ENCODE results near the gene DDIAS. TPM values are rescaled to one million over a fixed set of nuclear protein-coding genes. Genes with fewer than 3 reads are reported as not detected.
"Not testable (repeated sequence)": the region's sequence is repeated elsewhere in the genome, so short reads cannot be mapped to it uniquely, and the experiment has no call there.

DDIAS gene
- total RNA-seq, 2 experiments from 2014 or later, result 16.9 to 23.5 TPM

- H3K27ac Mint-ChIP-seq, result no peak overlapping the region
- peaks cover 53% of the 10 kb centered on the region for H3K36me3 Mint-ChIP-seq (ENCODE audit: low read depth)
- H3K27me3 Mint-ChIP-seq, result no peaks in the 10 kb centered on the region
- intact Hi-C loops (cut with DNase I, micrococcal nuclease), result loop anchor here in 1 of 2 experiments (5.0 to 10.0 kb wide), 2 partner anchors 38 to 60 kb away; no protein-coding TSS in a partner anchor
- no peak overlapping the region for H3K4me3 Mint-ChIP-seq
- DNase-seq (no peak), ATAC-seq (no peak)
- CTCF ChIA-PET, result interaction anchor here (0.6 to 3.4 kb wide), 13 partner anchors 8 to 1133 kb away, joined by 3 to 10 read pairs (median 4); partner anchors contain the start of gene DDIAS
- H3K4me1 Mint-ChIP-seq, result peaks cover 36% of the 10 kb centered on the region
- H3K9me3 Mint-ChIP-seq (ENCODE audit: low read depth), result peaks cover 4% of the 10 kb centered on the region
- POLR2A ChIA-PET, result interaction anchor here (0.6 kb wide), 3 partner anchors 18 to 297 kb away, joined by 3 read pairs; no protein-coding TSS in a partner anchor
These were observed 23.1 kb downstream of the DDIAS start for GRCh38 chr11:82924522-82925224.

DNA sequence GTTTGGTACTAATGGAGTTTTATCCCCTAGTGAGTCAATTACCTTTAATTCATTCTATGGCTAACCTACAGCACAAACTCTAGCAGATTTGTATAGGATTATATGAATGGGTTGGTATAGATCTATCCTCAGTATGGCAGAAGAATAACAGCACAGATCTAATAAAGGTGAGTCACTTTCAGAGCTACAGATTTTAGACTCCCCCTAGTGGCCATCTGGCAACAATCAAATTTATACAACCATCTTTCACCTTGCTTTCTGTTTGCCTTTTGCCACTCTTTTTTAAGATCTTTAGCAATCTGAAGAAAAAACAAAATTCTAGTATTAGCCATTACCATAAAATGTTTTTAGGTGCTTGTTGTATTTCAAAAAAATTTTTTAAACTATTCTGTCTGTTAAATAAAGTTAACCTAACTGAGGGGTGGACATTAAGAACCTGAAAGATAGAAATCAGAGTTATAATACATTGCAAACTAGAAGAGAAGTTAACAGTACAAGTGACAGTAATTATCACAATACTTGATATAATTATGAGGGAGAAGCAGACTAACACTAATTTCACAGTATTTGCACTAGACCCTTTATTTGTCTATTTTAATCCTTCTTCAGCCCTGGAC is 25.8 kb downstream of the DDIAS start:
- DNase-seq, result peak; percentile 22
- peak; percentile 81 for ATAC-seq
- Mint-ChIP-seq H3K36me3 (ENCODE audit: low read depth) (peaks cover 40% of the 10 kb centered on the region), H3K4me1 (peaks cover 21% of the 10 kb centered on the region), H3K27me3 (no peaks in the 10 kb centered on the region), H3K9me3 (ENCODE audit: low read depth) (no peaks in the 10 kb centered on the region), H3K27ac (no peak overlapping the region), H3K4me3 (no peak overlapping the region)
- intact Hi-C loops (cut with DNase I, micrococcal nuclease), result loop anchor here (1.0 to 10.0 kb wide), 6 partner anchors 20 to 209 kb away; partner anchors contain the start of gene RAB30 (in 1 of the 2)
- ChIA-PET POLR2A (no interaction called here), CTCF (interaction anchor here (0.5 to 2.7 kb wide), 20 partner anchors 11 to 1187 kb away, joined by 3 to 11 read pairs (median 3); partner anchors contain the start of gene DDIAS)

DNA sequence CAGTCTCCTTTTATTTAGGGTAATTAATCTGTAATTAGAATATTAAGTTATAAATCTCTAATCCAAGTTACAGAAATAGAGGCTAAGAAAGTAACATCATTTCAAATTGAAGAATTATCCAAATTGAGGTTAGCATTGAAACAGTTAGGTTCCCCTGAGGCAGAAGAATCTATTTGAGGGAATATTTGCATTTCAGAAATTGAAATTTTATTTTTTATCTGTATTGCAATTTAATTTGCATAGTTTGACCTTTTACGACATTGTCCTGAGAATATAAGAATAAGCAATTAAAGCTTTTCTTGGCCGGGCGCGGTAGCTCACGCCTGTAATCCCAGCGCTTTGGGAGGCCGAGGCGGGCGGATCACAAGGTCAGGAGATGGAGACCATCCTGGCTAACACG is 27.6 kb downstream of the DDIAS start:
- Mint-ChIP-seq H3K27me3 (no peaks in the 10 kb centered on the region), H3K36me3 (ENCODE audit: low read depth) (peaks cover 48% of the 10 kb centered on the region), H3K4me3 (no peak overlapping the region), H3K27ac (no peak overlapping the region), H3K9me3 (ENCODE audit: low read depth) (no peaks in the 10 kb centered on the region), H3K4me1 (peaks cover 26% of the 10 kb centered on the region)
- POLR2A ChIA-PET, result no interaction called here
- DNase-seq (no peak), ATAC-seq (no peak)
- CTCF ChIA-PET, result interaction anchor here (0.7 kb wide), 1 partner anchor 34 kb away, joined by 3 read pairs; no protein-coding TSS in a partner anchor
- intact Hi-C loops (cut with DNase I, micrococcal nuclease), result loop anchor here in 1 of 2 experiments (10.0 kb wide), 1 partner anchor 64 kb away; no protein-coding TSS in a partner anchor

- no peak for ATAC-seq
- intact Hi-C loops (cut with DNase I, micrococcal nuclease), result no loop called here
- Mint-ChIP-seq H3K9me3 (ENCODE audit: low read depth) (no peaks in the 10 kb centered on the region), H3K4me3 (no peak overlapping the region), H3K27ac (no peak overlapping the region), H3K4me1 (peaks cover 26% of the 10 kb centered on the region), H3K36me3 (ENCODE audit: low read depth) (peaks cover 51% of the 10 kb centered on the region), H3K27me3 (no peaks in the 10 kb centered on the region)
- POLR2A ChIA-PET, result no interaction called here
- no peak for DNase-seq
- CTCF ChIA-PET, result interaction anchor here (0.6 to 2.0 kb wide), 5 partner anchors 62 to 320 kb away, joined by 3 to 11 read pairs (median 4); no protein-coding TSS in a partner anchor
These were observed 28.7 kb downstream of the DDIAS start for GRCh38 chr11:82930229-82930628.

GRCh38 chr11:82930734-82931133 is 29.2 kb downstream of the DDIAS start:
- no peak for DNase-seq
- Mint-ChIP-seq H3K4me1 (peaks cover 26% of the 10 kb centered on the region), H3K27ac (no peak overlapping the region), H3K4me3 (no peak overlapping the region), H3K9me3 (ENCODE audit: low read depth) (no peaks in the 10 kb centered on the region), H3K27me3 (no peaks in the 10 kb centered on the region), H3K36me3 (ENCODE audit: low read depth) (peaks cover 52% of the 10 kb centered on the region)
- ATAC-seq, result no peak
- intact Hi-C loops (cut with DNase I, micrococcal nuclease), result no loop called here
- POLR2A ChIA-PET, result no interaction called here
- CTCF ChIA-PET, result interaction anchor here (0.6 to 2.0 kb wide), 4 partner anchors 26 to 196 kb away, joined by 3 to 11 read pairs (median 4); no protein-coding TSS in a partner anchor

DNA sequence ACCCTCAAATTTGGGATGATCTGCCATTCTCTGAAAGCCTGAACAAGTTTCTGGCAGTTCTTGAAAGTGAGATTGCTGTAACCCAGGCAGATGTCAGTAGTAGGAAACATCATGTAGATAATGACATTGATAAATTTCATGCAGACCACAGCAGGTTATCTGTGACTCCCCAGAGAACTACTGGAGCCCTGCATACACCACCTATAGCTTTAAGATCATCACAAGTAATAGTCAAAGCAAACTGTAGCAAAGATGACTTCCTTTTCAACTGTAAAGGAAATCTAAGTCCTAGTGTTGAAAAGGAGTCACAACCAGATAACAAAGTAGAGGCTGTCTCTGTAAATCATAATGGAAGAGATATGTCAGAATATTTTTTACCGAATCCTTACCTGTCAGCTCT is 31.0 kb downstream of the DDIAS start:
- POLR2A ChIA-PET, result no interaction called here
- H3K27ac Mint-ChIP-seq, result no peak overlapping the region
- no peak for ATAC-seq
- H3K36me3 Mint-ChIP-seq (ENCODE audit: low read depth), result peaks cover 53% of the 10 kb centered on the region
- DNase-seq, result no peak
- H3K4me3 Mint-ChIP-seq, result no peak overlapping the region
- no peaks in the 10 kb centered on the region for H3K27me3 Mint-ChIP-seq
- H3K4me1 Mint-ChIP-seq, result peaks cover 21% of the 10 kb centered on the region
- no peaks in the 10 kb centered on the region for H3K9me3 Mint-ChIP-seq (ENCODE audit: low read depth)
- CTCF ChIA-PET, result no interaction called here
- intact Hi-C loops (cut with DNase I, micrococcal nuclease), result no loop called here

DNA sequence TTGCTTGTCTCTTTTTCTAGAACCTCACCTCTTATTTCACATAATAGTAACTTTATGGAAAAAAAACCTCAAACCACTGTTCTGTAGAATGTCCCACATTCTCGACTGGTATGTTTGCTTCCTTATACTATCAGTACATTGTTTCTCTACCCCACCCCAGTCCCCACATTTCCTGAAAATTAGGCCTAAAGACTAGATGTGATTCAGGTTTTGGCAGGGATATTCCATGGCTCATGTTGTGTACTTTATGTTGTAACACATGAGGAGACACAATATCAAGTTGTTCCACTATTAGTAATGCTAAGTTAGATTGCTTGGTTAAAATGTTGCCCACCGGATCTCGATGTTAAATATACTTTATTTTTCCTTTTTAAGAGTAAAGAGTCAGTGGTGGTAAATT is 34.7 kb downstream of the DDIAS start:
- peaks cover 40% of the 10 kb centered on the region for H3K36me3 Mint-ChIP-seq (ENCODE audit: low read depth)
- H3K27me3 Mint-ChIP-seq, result no peaks in the 10 kb centered on the region
- no peak overlapping the region for H3K27ac Mint-ChIP-seq
- H3K4me1 Mint-ChIP-seq, result peaks cover 20% of the 10 kb centered on the region
- ATAC-seq (no peak), DNase-seq (no peak)
- intact Hi-C loops (cut with DNase I, micrococcal nuclease), result no loop called here
- peaks cover 6% of the 10 kb centered on the region for H3K9me3 Mint-ChIP-seq (ENCODE audit: low read depth)
- ChIA-PET CTCF (interaction anchor here (3.5 kb wide), 1 partner anchor 9 kb away, joined by 11 read pairs; no protein-coding TSS in a partner anchor), POLR2A (no interaction called here)
- no peak overlapping the region for H3K4me3 Mint-ChIP-seq

DNA sequence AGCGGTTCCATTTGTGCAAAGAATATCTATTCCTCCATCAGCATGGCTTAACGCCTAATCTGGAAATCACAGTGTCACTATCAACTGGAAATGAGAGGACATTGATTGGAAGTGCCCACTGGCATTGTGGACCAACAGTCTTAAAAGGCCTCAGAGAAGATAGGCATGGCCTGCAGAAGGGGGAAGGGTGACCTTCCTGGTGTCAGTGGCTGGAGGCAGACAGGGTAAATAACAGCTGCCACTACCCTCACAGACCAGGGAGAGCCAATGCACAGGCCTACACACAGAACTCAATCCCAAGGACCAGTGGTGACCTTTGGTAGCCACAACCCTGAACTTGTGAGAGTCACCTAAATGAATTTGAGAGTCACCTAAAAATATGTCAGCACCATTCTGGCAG is 36.0 kb downstream of the DDIAS start:
- DNase-seq (no peak), ATAC-seq (no peak)
- Mint-ChIP-seq H3K27ac (no peak overlapping the region), H3K36me3 (ENCODE audit: low read depth) (peaks cover 31% of the 10 kb centered on the region), H3K9me3 (ENCODE audit: low read depth) (peaks cover 10% of the 10 kb centered on the region), H3K27me3 (no peaks in the 10 kb centered on the region), H3K4me1 (peaks cover 8% of the 10 kb centered on the region), H3K4me3 (no peak overlapping the region)
- ChIA-PET CTCF (interaction anchor here (3.5 kb wide), 1 partner anchor 11 kb away, joined by 11 read pairs; no protein-coding TSS in a partner anchor), POLR2A (no interaction called here)
- intact Hi-C loops (cut with DNase I, micrococcal nuclease), result no loop called here

DNA sequence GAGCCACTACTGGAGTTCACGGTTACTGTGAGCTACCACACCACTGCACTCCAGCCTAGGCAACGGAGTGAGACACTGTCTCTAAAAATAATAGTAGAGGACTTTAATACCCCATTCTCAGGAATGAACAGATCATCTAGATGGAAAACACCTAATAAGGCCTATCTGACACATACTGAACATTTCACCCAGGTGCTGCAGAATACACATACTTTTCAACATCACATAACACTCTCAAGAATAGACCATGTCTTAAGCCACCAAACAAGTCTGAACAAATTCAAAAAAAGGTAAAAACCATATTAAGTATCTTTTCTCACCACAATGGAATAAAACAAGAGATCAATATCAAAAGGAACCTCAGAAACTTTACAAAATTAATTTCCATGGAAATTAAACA is 37.9 kb downstream of the DDIAS start:
- DNase-seq (no peak), ATAC-seq (no peak)
- no peaks in the 10 kb centered on the region for H3K27me3 Mint-ChIP-seq
- H3K4me3 Mint-ChIP-seq, result no peak overlapping the region
- H3K27ac Mint-ChIP-seq, result no peak overlapping the region
- no peaks in the 10 kb centered on the region for H3K4me1 Mint-ChIP-seq
- ChIA-PET CTCF (interaction anchor here (0.8 to 3.5 kb wide), 2 partner anchors 13 to 14 kb away, joined by 3 to 11 read pairs; no protein-coding TSS in a partner anchor), POLR2A (no interaction called here)
- H3K9me3 Mint-ChIP-seq (ENCODE audit: low read depth), result peaks cover 10% of the 10 kb centered on the region
- intact Hi-C loops (cut with DNase I, micrococcal nuclease), result no loop called here
- H3K36me3 Mint-ChIP-seq (ENCODE audit: low read depth), result peaks cover 15% of the 10 kb centered on the region

- POLR2A ChIA-PET, result interaction anchor here (0.7 kb wide), 1 partner anchor 122 kb away, joined by 9 read pairs; no protein-coding TSS in a partner anchor
- intact Hi-C loops (cut with DNase I, micrococcal nuclease), result no loop called here
- DNase-seq, result no peak
- Mint-ChIP-seq H3K4me1 (peaks cover 3% of the 10 kb centered on the region), H3K9me3 (ENCODE audit: low read depth) (peaks cover 10% of the 10 kb centered on the region), H3K27me3 (no peaks in the 10 kb centered on the region), H3K27ac (no peak overlapping the region), H3K4me3 (no peak overlapping the region), H3K36me3 (ENCODE audit: low read depth) (peaks cover 4% of the 10 kb centered on the region)
- CTCF ChIA-PET, result interaction anchor here (0.7 to 1.3 kb wide), 4 partner anchors 13 to 306 kb away, joined by 3 read pairs; no protein-coding TSS in a partner anchor
- ATAC-seq, result no peak
These were observed 40.8 kb downstream of the DDIAS start for GRCh38 chr11:82942376-82942775.

DNA sequence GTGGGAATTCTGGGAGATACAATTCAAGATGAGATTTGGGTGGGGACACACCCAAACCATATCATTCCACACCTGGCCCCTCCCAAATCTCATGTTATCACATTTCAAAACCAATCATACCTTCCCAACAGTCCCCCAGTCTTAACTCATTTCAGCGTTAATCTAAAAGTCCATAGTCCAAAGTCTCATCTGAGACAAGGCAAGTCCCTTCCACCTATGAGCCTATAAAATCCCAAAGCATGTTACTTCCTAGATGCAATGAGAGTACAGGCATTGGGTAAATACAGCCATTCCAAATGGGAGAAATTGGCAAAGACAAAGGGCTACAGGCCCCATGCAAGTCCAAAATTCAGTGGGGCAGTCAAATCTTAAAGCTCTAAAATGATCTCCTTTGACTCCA is 41.9 kb downstream of the DDIAS start:
- H3K4me3 Mint-ChIP-seq; H3K27me3 Mint-ChIP-seq; H3K4me1 Mint-ChIP-seq; H3K9me3 Mint-ChIP-seq (ENCODE audit: low read depth); H3K27ac Mint-ChIP-seq; intact Hi-C loops (cut with DNase I, micrococcal nuclease); DNase-seq; ATAC-seq; H3K36me3 Mint-ChIP-seq (ENCODE audit: low read depth): not testable (repeated sequence)
- CTCF ChIA-PET, result interaction anchor here (1.1 kb wide), 1 partner anchor 12 kb away, joined by 3 read pairs; no protein-coding TSS in a partner anchor
- POLR2A ChIA-PET, result interaction anchor here (0.6 kb wide), 1 partner anchor 19 kb away, joined by 3 read pairs; no protein-coding TSS in a partner anchor

All from activated CD4-positive, alpha-beta T cell treated with anti-CD3 and anti-CD28 coated beads for 36 hours (primary cell).